ENCODE measurements around the gene FCGR3B.
"Not testable (repeated sequence)": the region's sequence is repeated elsewhere in the genome, so short reads cannot be mapped to it uniquely, and the experiment has no call there.

DNA sequence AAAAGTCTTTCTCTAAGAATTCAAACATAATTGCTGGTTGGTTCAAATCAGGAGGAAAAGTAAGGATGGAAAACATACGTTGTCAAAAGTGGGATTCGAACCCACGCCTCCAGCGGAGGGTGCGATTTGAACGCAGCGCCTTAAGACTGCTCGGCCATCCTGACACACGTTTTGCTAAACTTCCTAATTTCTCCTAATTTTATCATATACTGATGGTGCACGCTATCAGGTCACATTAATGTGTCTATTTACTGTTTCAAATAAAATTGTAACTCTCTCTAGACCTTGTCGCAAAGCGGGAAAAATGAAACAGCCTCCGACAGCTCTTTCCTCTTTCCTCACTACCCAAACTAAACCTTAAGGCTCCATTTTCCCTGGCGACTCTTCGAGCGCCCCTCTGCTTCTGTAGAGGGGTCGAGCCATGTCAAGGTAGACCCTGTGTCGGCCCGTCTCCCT, 19.1 kb downstream of the FCGR3B start:
- TF ChIP-seq, protein P1, sequence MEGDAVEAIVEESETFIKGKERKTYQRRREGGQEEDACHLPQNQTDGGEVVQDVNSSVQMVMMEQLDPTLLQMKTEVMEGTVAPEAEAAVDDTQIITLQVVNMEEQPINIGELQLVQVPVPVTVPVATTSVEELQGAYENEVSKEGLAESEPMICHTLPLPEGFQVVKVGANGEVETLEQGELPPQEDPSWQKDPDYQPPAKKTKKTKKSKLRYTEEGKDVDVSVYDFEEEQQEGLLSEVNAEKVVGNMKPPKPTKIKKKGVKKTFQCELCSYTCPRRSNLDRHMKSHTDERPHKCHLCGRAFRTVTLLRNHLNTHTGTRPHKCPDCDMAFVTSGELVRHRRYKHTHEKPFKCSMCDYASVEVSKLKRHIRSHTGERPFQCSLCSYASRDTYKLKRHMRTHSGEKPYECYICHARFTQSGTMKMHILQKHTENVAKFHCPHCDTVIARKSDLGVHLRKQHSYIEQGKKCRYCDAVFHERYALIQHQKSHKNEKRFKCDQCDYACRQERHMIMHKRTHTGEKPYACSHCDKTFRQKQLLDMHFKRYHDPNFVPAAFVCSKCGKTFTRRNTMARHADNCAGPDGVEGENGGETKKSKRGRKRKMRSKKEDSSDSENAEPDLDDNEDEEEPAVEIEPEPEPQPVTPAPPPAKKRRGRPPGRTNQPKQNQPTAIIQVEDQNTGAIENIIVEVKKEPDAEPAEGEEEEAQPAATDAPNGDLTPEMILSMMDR (IDR thresholded peaks at IDR 0.05; ENCODE audit: insufficient read depth, low read depth, low read length), result not testable (repeated sequence)
- TF ChIP-seq EZH2 (IDR thresholded peaks at IDR 0.05; ENCODE audit: insufficient read depth, low read length), result not testable (repeated sequence)
